Measurements from ENCODE around the gene AATF. TPM values are rescaled to one million over a fixed set of nuclear protein-coding genes. Genes with fewer than 3 reads are reported as not detected.

Gene AATF
- total RNA-seq, 1 donor from 2014 or later, result 38.5 TPM

- Mint-ChIP-seq H3K36me3 (ENCODE audit: low read depth) (peaks cover 3% of the 10 kb centered on the region), H3K9me3 (ENCODE audit: low read depth) (no peaks in the 10 kb centered on the region), H3K27ac (ENCODE audit: unreplicated experiment) (no peak overlapping the region), H3K27me3 (ENCODE audit: low read depth) (peaks cover 69% of the 10 kb centered on the region), H3K4me3 (ENCODE audit: unreplicated experiment) (no peak overlapping the region), H3K4me1 (ENCODE audit: low read depth) (peaks cover 16% of the 10 kb centered on the region)
- TF ChIP-seq CTCF (IDR thresholded peaks at IDR 0.05), result no peak
- DNase-seq (ENCODE audit: low spot score), result no peak
Measured at GRCh38 chr17:36943250-36944191, 5.2 kb upstream of the AATF start.

- no peak for TF ChIP-seq CTCF (IDR thresholded peaks at IDR 0.05)
- H3K36me3 Mint-ChIP-seq (ENCODE audit: low read depth), result peaks cover 3% of the 10 kb centered on the region
- no peaks in the 10 kb centered on the region for H3K9me3 Mint-ChIP-seq (ENCODE audit: low read depth)
- H3K27me3 Mint-ChIP-seq (ENCODE audit: low read depth), result peaks cover 60% of the 10 kb centered on the region
- no peak for DNase-seq (ENCODE audit: low spot score)
- H3K4me3 Mint-ChIP-seq (ENCODE audit: unreplicated experiment), result no peak overlapping the region
- H3K27ac Mint-ChIP-seq (ENCODE audit: unreplicated experiment), result no peak overlapping the region
- H3K4me1 Mint-ChIP-seq (ENCODE audit: low read depth), result peaks cover 14% of the 10 kb centered on the region
Measured at GRCh38 chr17:36944553-36944952, 4.2 kb upstream of the AATF start.

GRCh38 chr17:36945140-36945539 is 3.6 kb upstream of the AATF start:
- H3K27ac Mint-ChIP-seq (ENCODE audit: unreplicated experiment), result no peak overlapping the region
- no peak for TF ChIP-seq CTCF (IDR thresholded peaks at IDR 0.05)
- no peak for DNase-seq (ENCODE audit: low spot score)
- H3K4me3 Mint-ChIP-seq (ENCODE audit: unreplicated experiment), result no peak overlapping the region
- peaks cover 3% of the 10 kb centered on the region for H3K36me3 Mint-ChIP-seq (ENCODE audit: low read depth)
- H3K4me1 Mint-ChIP-seq (ENCODE audit: low read depth), result peaks cover 17% of the 10 kb centered on the region
- H3K9me3 Mint-ChIP-seq (ENCODE audit: low read depth), result no peaks in the 10 kb centered on the region
- H3K27me3 Mint-ChIP-seq (ENCODE audit: low read depth), result peaks cover 56% of the 10 kb centered on the region

GRCh38 chr17:36945959-36946725 is 2.6 kb upstream of the AATF start:
- Mint-ChIP-seq H3K9me3 (ENCODE audit: low read depth) (no peaks in the 10 kb centered on the region), H3K4me1 (ENCODE audit: low read depth) (peaks cover 27% of the 10 kb centered on the region), H3K4me3 (ENCODE audit: unreplicated experiment) (no peak overlapping the region), H3K36me3 (ENCODE audit: low read depth) (peaks cover 3% of the 10 kb centered on the region), H3K27ac (ENCODE audit: unreplicated experiment) (no peak overlapping the region), H3K27me3 (ENCODE audit: low read depth) (peaks cover 46% of the 10 kb centered on the region)
- no peak for DNase-seq (ENCODE audit: low spot score)
- no peak for TF ChIP-seq CTCF (IDR thresholded peaks at IDR 0.05)

- no peak overlapping the region for H3K4me3 Mint-ChIP-seq (ENCODE audit: unreplicated experiment)
- H3K27ac Mint-ChIP-seq (ENCODE audit: unreplicated experiment), result no peak overlapping the region
- no peak for TF ChIP-seq CTCF (IDR thresholded peaks at IDR 0.05)
- H3K4me1 Mint-ChIP-seq (ENCODE audit: low read depth), result peaks cover 27% of the 10 kb centered on the region
- H3K36me3 Mint-ChIP-seq (ENCODE audit: low read depth), result no peaks in the 10 kb centered on the region
- H3K27me3 Mint-ChIP-seq (ENCODE audit: low read depth), result peaks cover 41% of the 10 kb centered on the region
- DNase-seq (ENCODE audit: low spot score), result no peak
- H3K9me3 Mint-ChIP-seq (ENCODE audit: low read depth), result no peaks in the 10 kb centered on the region
Measured at GRCh38 chr17:36946726-36947091, 2.0 kb upstream of the AATF start.

Measured in chondrocyte (in vitro differentiated cells).